CD14-positive monocyte (primary cell): ENCODE data around the gene ASTN2. TPM values are rescaled to one million over a fixed set of nuclear protein-coding genes. Genes with fewer than 3 reads are reported as not detected.

Source experiments
- DNase-seq, 3 donors: peaks; one replicate each; pipeline ENCODE4 v3.0.0-alpha.2; 2011 to 2022
- H2AFZ ChIP-seq: 2 replicates; pipeline ENCODE4 v1.6.0; 2012; ENCODE audit warnings: mild to moderate bottlenecking, low read depth, low read length, inconsistent platforms; ENCODE audit not compliant: insufficient read depth, poor library complexity, severe bottlenecking
- H3K27ac ChIP-seq, 2 donors: 1 replicate in 1 of 2; 2 replicates in 1 of 2; pipeline ENCODE4 v1.5.1; 2012 to 2013; ENCODE audit warnings: low read length in 2 of 2, control low read depth in 1 of 2, inconsistent platforms in 1 of 2, low read depth in 1 of 2, mild to moderate bottlenecking in 1 of 2
- H3K27me3 ChIP-seq, 2 donors: one replicate each; pipeline versions ENCODE4 v1.6.0 to v1.6.1; 2011 to 2013; ENCODE audit warnings: low read length in 2 of 2; ENCODE audit not compliant: control insufficient read depth in 2 of 2, insufficient read depth in 2 of 2
- H3K36me3 ChIP-seq, 2 donors: replicated peaks in 1 of 2; 1 replicate in 1 of 2; 2 replicates in 1 of 2; pipeline versions ENCODE4 v1.5.1 to v1.6.1; 2012 to 2013; ENCODE audit warnings: low read length in 2 of 2, control low read depth in 1 of 2, inconsistent platforms in 1 of 2, mild to moderate bottlenecking in 1 of 2; ENCODE audit not compliant: insufficient read depth in 2 of 2, control insufficient read depth in 1 of 2
- H3K4me1 ChIP-seq, 2 donors: 1 replicate in 1 of 2; 2 replicates in 1 of 2; pipeline versions ENCODE4 v1.5.1 to v1.6.1; 2012 to 2013; ENCODE audit warnings: low read length in 2 of 2, control low read depth in 1 of 2, inconsistent platforms in 1 of 2, mild to moderate bottlenecking in 1 of 2, moderate library complexity in 1 of 2; ENCODE audit not compliant: insufficient read depth in 2 of 2, control insufficient read depth in 1 of 2
- H3K4me2 ChIP-seq: replicated peaks from 2 replicates; pipeline ENCODE3; 2012; ENCODE audit warnings: low read length, moderate library complexity, mild to moderate bottlenecking; ENCODE audit not compliant: poor library complexity, severe bottlenecking; ENCODE audit errors: extremely low read depth
- H3K4me3 ChIP-seq, 3 experiments: fragments of 200-600 bp in 1 of 3; sonication (generic) in 1 of 3; replicated peaks in 1 of 3; 1 replicate in 2 of 3; 2 replicates in 1 of 3; pipeline ENCODE4 v1.5.1; 2011 to 2013; ENCODE audit warnings: low read length in 3 of 3, mild to moderate bottlenecking in 3 of 3, control low read depth in 2 of 3, low read depth in 2 of 3, inconsistent platforms in 1 of 3, moderate library complexity in 1 of 3
- H3K79me2 ChIP-seq: 2 replicates; pipeline ENCODE4 v1.6.0; 2012; ENCODE audit warnings: mild to moderate bottlenecking, control low read depth, inconsistent platforms, low read length, moderate library complexity; ENCODE audit not compliant: insufficient read depth
- H3K9ac ChIP-seq: 2 replicates; pipeline ENCODE4 v1.6.0; 2017; ENCODE audit warnings: low read length, mild to moderate bottlenecking; ENCODE audit not compliant: insufficient read depth, poor library complexity, severe bottlenecking
- H3K9me3 ChIP-seq, 2 donors: replicated peaks in 1 of 2; 1 replicate in 1 of 2; 2 replicates in 1 of 2; pipeline versions ENCODE4 v1.5.1 to v1.6.1; 2012 to 2013; ENCODE audit warnings: low read length in 2 of 2, control low read depth in 1 of 2; ENCODE audit not compliant: control insufficient read depth in 1 of 2, insufficient read depth in 1 of 2
- H4K20me1 ChIP-seq: 2 replicates; pipeline ENCODE4 v1.6.0; 2012; ENCODE audit warnings: mild to moderate bottlenecking, low read length, control low read depth, moderate library complexity; ENCODE audit not compliant: insufficient read depth
- H3K27ac Mint-ChIP-seq, 7 donors: one replicate each; pipeline ENCODE4 v1.8.0; 2020; ENCODE audit warnings: mild to moderate bottlenecking in 7 of 7, mixed read lengths in 7 of 7, moderate library complexity in 6 of 7, inconsistent platforms in 2 of 7
- H3K27me3 Mint-ChIP-seq, 3 donors: one replicate each; pipeline ENCODE4 v1.8.0; 2021 to 2022; ENCODE audit warnings: low read depth in 3 of 3, mild to moderate bottlenecking in 3 of 3, mixed read lengths in 3 of 3, moderate library complexity in 3 of 3, inconsistent platforms in 1 of 3
- H3K36me3 Mint-ChIP-seq, 2 donors: one replicate each; pipeline ENCODE4 v1.8.0; 2020; ENCODE audit warnings: mixed read lengths in 2 of 2, inconsistent platforms in 1 of 2, mild to moderate bottlenecking in 1 of 2
- H3K4me1 Mint-ChIP-seq: one replicate; pipeline ENCODE4 v1.8.0; 2020; ENCODE audit warnings: mild to moderate bottlenecking, mixed read lengths
- H3K4me3 Mint-ChIP-seq, 2 donors: one replicate each; pipeline ENCODE4 v1.8.0; 2020; ENCODE audit warnings: mild to moderate bottlenecking in 2 of 2, mixed read lengths in 2 of 2, moderate library complexity in 1 of 2
- H3K9me3 Mint-ChIP-seq, 7 donors: one replicate each; pipeline ENCODE4 v1.8.0; 2020 to 2022; ENCODE audit warnings: mixed read lengths in 7 of 7, mild to moderate bottlenecking in 6 of 7, moderate library complexity in 6 of 7, inconsistent platforms in 2 of 7
- WGBS: methylation state at CpG from one replicate; pipeline ENCODE4 v1.1.5; 2013; ENCODE audit warnings: missing lambda C conversion rate; ENCODE audit not compliant: insufficient coverage; 5-methylcytosine and 5-hydroxymethylcytosine counted together
- intact Hi-C, 2 donors: fragments of 100-400 bp; cut with micrococcal nuclease; formaldehyde crosslinking; loops; one replicate each; pipeline versions ENCODE4 v1.15.0 to v1.15.1; 2023
- polyA plus RNA-seq, 3 donors: library from polyadenylated mRNA; depleted of rRNA in 1 of 3; unstranded in 2 of 3; stranded (reverse) in 1 of 3; fragments of 300-500 nt in 2 of 3; fragments of >200 nt in 1 of 3; fragmentation: Illumina TruSeq in 2 of 3; gene quantifications; 1 replicate in 2 of 3; 2 replicates in 1 of 3; pipeline ENCODE4 v1.2.3, GENCODE V29; 2012 to 2021
- TF ChIP-seq, protein P1 (sequence below): fragments of 200-600 bp; IDR thresholded peaks from one replicate; pipeline ENCODE4 v1.8.0; 2022; ENCODE audit warnings: antibody characterized with exemption, mild to moderate bottlenecking

Gene ASTN2
- polyA plus RNA-seq, 3 donors, result not detected

DNA sequence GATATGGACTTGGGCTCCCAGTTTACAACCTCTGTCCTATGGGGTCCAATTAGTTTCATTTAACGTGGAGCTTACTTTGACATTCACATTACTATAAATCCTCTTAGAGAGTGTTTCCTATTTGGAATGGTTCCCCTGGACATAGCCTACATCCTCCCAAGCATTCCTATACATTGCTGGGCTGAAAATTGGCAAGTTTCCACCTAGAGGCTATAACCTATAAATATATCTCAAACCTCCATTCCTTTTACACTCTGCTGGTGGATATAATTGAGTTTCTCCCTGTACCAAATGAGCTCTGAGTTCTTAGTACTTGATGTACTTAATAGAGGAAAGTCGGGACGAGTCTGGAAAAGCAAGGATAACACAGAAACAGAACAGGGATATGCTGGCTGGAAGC, 172.8 kb downstream of the ASTN2 start:
- Mint-ChIP-seq H3K27ac (no peak overlapping the region), H3K4me3 (no peak overlapping the region), H3K4me1 (no peaks in the 10 kb centered on the region), H3K9me3 (peaks cover 0 to 6% (median 0%) of the 10 kb centered on the region in 7 donors), H3K36me3 (no peaks in the 10 kb centered on the region), H3K27me3 (no peaks in the 10 kb centered on the region)
- H3K79me2 ChIP-seq, result no peaks in the 10 kb centered on the region
- no peak for DNase-seq
- H3K9me3 ChIP-seq, result no peaks in the 10 kb centered on the region
- H3K27ac ChIP-seq, result no peak overlapping the region
- H3K27me3 ChIP-seq, result no peaks in the 10 kb centered on the region
- H2AFZ ChIP-seq, result no peak overlapping the region
- no CpG with 5 or more reads among the region's 3 CpGs for WGBS
- H3K36me3 ChIP-seq, result no peaks in the 10 kb centered on the region
- TF ChIP-seq, protein P1, sequence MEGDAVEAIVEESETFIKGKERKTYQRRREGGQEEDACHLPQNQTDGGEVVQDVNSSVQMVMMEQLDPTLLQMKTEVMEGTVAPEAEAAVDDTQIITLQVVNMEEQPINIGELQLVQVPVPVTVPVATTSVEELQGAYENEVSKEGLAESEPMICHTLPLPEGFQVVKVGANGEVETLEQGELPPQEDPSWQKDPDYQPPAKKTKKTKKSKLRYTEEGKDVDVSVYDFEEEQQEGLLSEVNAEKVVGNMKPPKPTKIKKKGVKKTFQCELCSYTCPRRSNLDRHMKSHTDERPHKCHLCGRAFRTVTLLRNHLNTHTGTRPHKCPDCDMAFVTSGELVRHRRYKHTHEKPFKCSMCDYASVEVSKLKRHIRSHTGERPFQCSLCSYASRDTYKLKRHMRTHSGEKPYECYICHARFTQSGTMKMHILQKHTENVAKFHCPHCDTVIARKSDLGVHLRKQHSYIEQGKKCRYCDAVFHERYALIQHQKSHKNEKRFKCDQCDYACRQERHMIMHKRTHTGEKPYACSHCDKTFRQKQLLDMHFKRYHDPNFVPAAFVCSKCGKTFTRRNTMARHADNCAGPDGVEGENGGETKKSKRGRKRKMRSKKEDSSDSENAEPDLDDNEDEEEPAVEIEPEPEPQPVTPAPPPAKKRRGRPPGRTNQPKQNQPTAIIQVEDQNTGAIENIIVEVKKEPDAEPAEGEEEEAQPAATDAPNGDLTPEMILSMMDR, result no peak
- no peak overlapping the region for H3K4me2 ChIP-seq
- H3K4me1 ChIP-seq, result no peaks in the 10 kb centered on the region
- no peak overlapping the region for H3K4me3 ChIP-seq
- H4K20me1 ChIP-seq, result no peaks in the 10 kb centered on the region
- intact Hi-C loops, result no loop called here
- H3K9ac ChIP-seq, result no peak overlapping the region

- Histone ChIP-seq H3K9me3 (no peaks in the 10 kb centered on the region), H2AFZ (no peak overlapping the region), H4K20me1 (no peaks in the 10 kb centered on the region), H3K27me3 (no peaks in the 10 kb centered on the region), H3K36me3 (no peaks in the 10 kb centered on the region), H3K9ac (no peak overlapping the region), H3K4me2 (no peak overlapping the region), H3K4me1 (no peaks in the 10 kb centered on the region), H3K4me3 (no peak overlapping the region), H3K27ac (no peak overlapping the region), H3K79me2 (no peaks in the 10 kb centered on the region)
- Mint-ChIP-seq H3K27ac (no peak overlapping the region), H3K36me3 (no peaks in the 10 kb centered on the region), H3K4me3 (no peak overlapping the region), H3K4me1 (no peaks in the 10 kb centered on the region), H3K9me3 (peaks cover 0 to 6% (median 0%) of the 10 kb centered on the region in 7 donors), H3K27me3 (no peaks in the 10 kb centered on the region)
- TF ChIP-seq, protein P1, result no peak
- intact Hi-C loops, result no loop called here
- no CpG with 5 or more reads among the region's 1 CpG for WGBS
- no peak for DNase-seq
Measured at GRCh38 chr9:117239428-117239827, 175.4 kb downstream of the ASTN2 start.
